SK-N-SH (cell line): ENCODE results near the gene CADPS2. TPM values are rescaled to one million over a fixed set of nuclear protein-coding genes. Genes with fewer than 3 reads are reported as not detected.

ENCODE experiments used
- CTCF ChIA-PET: fragments of 300-600, 350-600 bp; formaldehyde crosslinking; extraction: SDS; loops from one replicate; lab custom pipeline; 2021; lab: Yijun Ruan, JAX
- POLR2A ChIA-PET: fragments of 350-600 bp; sonication (Branson Sonifier 250); formaldehyde crosslinking; extraction: SDS; loops from one replicate; lab custom pipeline; 2020; ENCODE audit warnings: antibody characterized with exemption, inconsistent platforms; lab: Yijun Ruan, JAX
- DNase-seq: peaks from one replicate; pipeline ENCODE4 v3.0.0; 2012
- H2AFZ ChIP-seq: fragments of 200-600 bp; sonication (generic); 2 replicates; pipeline ENCODE4 v1.8.1; 2016; ENCODE audit warnings: antibody characterized with exemption, mild to moderate bottlenecking, low read depth
- H3F3A ChIP-seq: fragments of 200-600 bp; sonication (generic); replicated peaks from 2 replicates; pipeline ENCODE3; 2016; ENCODE audit warnings: antibody characterized with exemption, mild to moderate bottlenecking; ENCODE audit not compliant: insufficient read depth
- H3K27ac ChIP-seq, 2 experiments: fragments of 200-500 bp in 1 of 2; fragments of 200-600 bp in 1 of 2; sonication (Bioruptor generic) in 1 of 2; sonication (generic), shearing (Covaris generic) in 1 of 2; 2 replicates each; pipeline versions ENCODE4 v1.5.1 to v1.6.1; 2014 to 2016; ENCODE audit warnings: low read depth in 2 of 2, inconsistent platforms in 1 of 2, low read length in 1 of 2, mild to moderate bottlenecking in 1 of 2, mixed read lengths in 1 of 2
- H3K27me3 ChIP-seq: fragments of 200-600 bp; sonication (generic), shearing (Covaris generic); 2 replicates; pipeline ENCODE4 v1.6.1; 2016; ENCODE audit warnings: mixed run types; ENCODE audit not compliant: insufficient read depth
- H3K36me3 ChIP-seq, 2 experiments: fragments of 200-500 bp in 1 of 2; fragments of 200-600 bp in 1 of 2; sonication (Bioruptor generic) in 1 of 2; sonication (generic) in 1 of 2; replicated peaks in 1 of 2; 2 replicates each; pipeline versions ENCODE3 to v1.5.1; 2014 to 2016; ENCODE audit warnings: low read length in 1 of 2, mild to moderate bottlenecking in 1 of 2; ENCODE audit not compliant: insufficient read depth in 2 of 2, control insufficient read depth in 1 of 2
- H3K4me1 ChIP-seq, 2 experiments: fragments of 200-500 bp in 1 of 2; fragments of 200-600 bp in 1 of 2; sonication (Bioruptor generic) in 1 of 2; sonication (generic), shearing (Covaris generic) in 1 of 2; 2 replicates each; pipeline versions ENCODE4 v1.5.1 to v1.6.1; 2014 to 2016; ENCODE audit warnings: low read depth in 1 of 2, low read length in 1 of 2, mixed run types in 1 of 2; ENCODE audit not compliant: insufficient read depth in 2 of 2, control insufficient read depth in 1 of 2
- H3K4me2 ChIP-seq: fragments of 200-600 bp; sonication (generic), shearing (Covaris generic); 2 replicates; pipeline ENCODE4 v1.6.1; 2017; ENCODE audit warnings: mixed run types
- H3K4me3 ChIP-seq, 2 experiments: fragments of 200-500 bp in 1 of 2; fragments of 200-600 bp in 1 of 2; sonication (Bioruptor generic) in 1 of 2; sonication (generic), shearing (Covaris generic) in 1 of 2; 2 replicates each; pipeline versions ENCODE4 v1.5.1 to v1.8.1; 2014 to 2016; ENCODE audit warnings: low read depth in 2 of 2, inconsistent platforms in 1 of 2, low read length in 1 of 2, mild to moderate bottlenecking in 1 of 2, mixed read lengths in 1 of 2, moderate library complexity in 1 of 2
- H3K79me2 ChIP-seq: fragments of 200-600 bp; sonication (generic); 2 replicates; pipeline ENCODE4 v1.8.1; 2017; ENCODE audit warnings: mild to moderate bottlenecking; ENCODE audit not compliant: insufficient read depth
- H3K9ac ChIP-seq: fragments of 200-600 bp; sonication (generic); 2 replicates; pipeline ENCODE4 v1.6.1; 2017; ENCODE audit warnings: mixed run types
- H3K9me2 ChIP-seq: fragments of 200-600 bp; sonication (generic); 2 replicates; pipeline ENCODE4 v1.6.1; 2017; ENCODE audit warnings: mixed run types
- H3K9me3 ChIP-seq: fragments of 200-600 bp; sonication (generic); 2 replicates; pipeline ENCODE4 v1.6.1; 2017; ENCODE audit warnings: mixed run types, mild to moderate bottlenecking, moderate library complexity
- H4K20me1 ChIP-seq: fragments of 200-600 bp; sonication (generic); 2 replicates; pipeline ENCODE4 v1.6.1; 2017; ENCODE audit warnings: mild to moderate bottlenecking, mixed run types; ENCODE audit not compliant: insufficient read depth
- EP300 ChIP-seq, 2 experiments: IDR thresholded peaks; 2 replicates each; pipeline versions ENCODE4 v1.4.0 to v1.6.1; 2012; ENCODE audit warnings: borderline replicate concordance in 1 of 2, low read depth in 1 of 2, low read length in 1 of 2
- GATA2 ChIP-seq: sonication (generic); formaldehyde crosslinking; IDR thresholded peaks from 2 replicates; pipeline ENCODE4 v1.5.0; 2020; ENCODE audit warnings: mild to moderate bottlenecking, missing genetic modification reagents
- MAX ChIP-seq: IDR thresholded peaks from 2 replicates; pipeline ENCODE4 v1.4.0; 2012; ENCODE audit warnings: low read depth
- NRF1 ChIP-seq: IDR thresholded peaks from 2 replicates; pipeline ENCODE4 v1.6.1; 2012; ENCODE audit warnings: low read depth, mild to moderate bottlenecking, low read length
- RCOR1 ChIP-seq: fragments of 150-350 bp; IDR thresholded peaks from 2 replicates; pipeline ENCODE4 v1.6.1; 2017; ENCODE audit warnings: antibody characterized with exemption, low read length
- RFX5 ChIP-seq: IDR thresholded peaks from 2 replicates; pipeline ENCODE4 v1.6.1; 2012; ENCODE audit warnings: mild to moderate bottlenecking, improper control_type of control experiment, low read length
- RXRA ChIP-seq: IDR thresholded peaks from 2 replicates; pipeline ENCODE4 v1.4.0; 2012; ENCODE audit warnings: low read depth, mild to moderate bottlenecking, borderline replicate concordance
- SIN3A ChIP-seq: IDR thresholded peaks from 2 replicates; pipeline ENCODE4 v1.6.1; 2012; ENCODE audit warnings: low read depth, mild to moderate bottlenecking, low read length, moderate library complexity, borderline replicate concordance
- SMC3 ChIP-seq: IDR thresholded peaks from 2 replicates; pipeline ENCODE4 v1.6.1; 2012; ENCODE audit warnings: low read depth, low read length, improper control_type of control experiment
- TAF1 ChIP-seq: IDR thresholded peaks from 2 replicates; pipeline ENCODE4 v1.6.1; 2012; ENCODE audit warnings: low read depth, mild to moderate bottlenecking, low read length, moderate library complexity, borderline replicate concordance
- ZBTB33 ChIP-seq: IDR thresholded peaks from 2 replicates; pipeline ENCODE4 v1.4.0; 2012; ENCODE audit warnings: low read depth, borderline replicate concordance
- WGBS: methylation state at CpG from one replicate; pipeline ENCODE4 v1.1.6; 2017; ENCODE audit warnings: low lambda C conversion rate; 5-methylcytosine and 5-hydroxymethylcytosine counted together
- polyA plus RNA-seq, 3 experiments: library from polyadenylated mRNA; depleted of rRNA; stranded (reverse); fragments of >200 nt; gene quantifications; 2 replicates each; pipeline ENCODE4 v1.2.3, GENCODE V29; 2012

The CADPS2 gene
- polyA plus RNA-seq, 1 of the 3 experiments (the other 2 are of a cell fraction) = 0.05 TPM

- TF ChIP-seq GATA2 (CRISPR knock-in tag) = no peak
- TF ChIP-seq, all 33 proteins: peak for 0
- Histone ChIP-seq H3K9ac (no peak overlapping the region), H3K9me2 (no peaks in the 10 kb centered on the region), H2AFZ (no peak overlapping the region), H3K4me3 (no peak overlapping the region), H3K27ac (no peak overlapping the region), H3K9me3 (no peaks in the 10 kb centered on the region), H3K4me1 (no peaks in the 10 kb centered on the region), H3K36me3 (no peaks in the 10 kb centered on the region), H3F3A (no peaks in the 10 kb centered on the region), H3K27me3 (peaks cover 96% of the 10 kb centered on the region), H3K79me2 (no peaks in the 10 kb centered on the region), H4K20me1 (no peaks in the 10 kb centered on the region), H3K4me2 (no peak overlapping the region)
- ChIA-PET CTCF (no interaction called here), POLR2A (no interaction called here)
- under 1% methylated on average over 24 of the region's 24 CpGs for WGBS
- no peak for DNase-seq
These were observed 581.3 kb downstream of the CADPS2 start for GRCh38 chr7:122304996-122305421.

- Histone ChIP-seq H2AFZ (no peak within 1 kb of the TSS), H3K27ac (no peak within 1 kb of the TSS), H3K36me3 (no peaks in the 10 kb centered on the region), H3K4me2 (no peak within 1 kb of the TSS), H3K9me3 (no peaks in the 10 kb centered on the region), H3K9me2 (no peaks in the 10 kb centered on the region), H3F3A (no peaks in the 10 kb centered on the region), H4K20me1 (no peaks in the 10 kb centered on the region), H3K9ac (no peak within 1 kb of the TSS), H3K4me1 (no peaks in the 10 kb centered on the region), H3K4me3 (no peak within 1 kb of the TSS), H3K79me2 (no peaks in the 10 kb centered on the region), H3K27me3 (peaks cover 96% of the 10 kb centered on the region)
- 3% methylated on average over 16 of the region's 35 CpGs for WGBS
- POLR2A ChIA-PET = no interaction called here
- CTCF ChIA-PET = no interaction called here
- TF ChIP-seq EP300 (IDR thresholded peaks at IDR 0.05; ENCODE audit: borderline replicate concordance in 1 of 2, low read depth in 1 of 2, low read length in 1 of 2) (no peak), NRF1 (no peak), TAF1 (no peak), MAX (no peak), SMC3 (no peak), ZBTB33 (no peak), RFX5 (no peak), RXRA (no peak), RCOR1 (no peak), GATA2 (CRISPR knock-in tag) (no peak), SIN3A (no peak)
- no peak for DNase-seq
These were observed 581.8 kb downstream of the CADPS2 start, which contains the start of gene FEZF1 for GRCh38 chr7:122304319-122304975. FEZF1 (minus strand) TSS chr7:122304750; CDS start chr7:122304437, 313 bp downstream.
